Testis (tissue), 3 donors: Measurements from ENCODE around the gene ARHGEF37. TPM values are rescaled to one million over a fixed set of nuclear protein-coding genes. Genes with fewer than 3 reads are reported as not detected.

Experiments
- DNase-seq: peaks from one replicate; pipeline ENCODE4 v3.0.0-alpha.2; 2019
- H3K27ac ChIP-seq, 2 donors: fragments of 200-600 bp; sonication (generic); one replicate each; pipeline ENCODE4 v1.5.1; 2019
- H3K27me3 ChIP-seq: fragments of 200-600 bp; sonication (generic); one replicate; pipeline ENCODE4 v1.5.1; 2019
- H3K36me3 ChIP-seq: fragments of 200-600 bp; sonication (generic); one replicate; pipeline ENCODE4 v1.5.1; 2017; ENCODE audit warnings: low read depth; ENCODE audit errors: missing control alignments
- H3K4me1 ChIP-seq: fragments of 200-600 bp; sonication (generic); one replicate; pipeline ENCODE4 v1.5.1; 2019
- H3K4me3 ChIP-seq, 2 donors: fragments of 200-600 bp; sonication (generic); one replicate each; pipeline ENCODE4 v1.5.1; 2017 to 2019
- H3K9me3 ChIP-seq: fragments of 200-600 bp; sonication (generic); one replicate; pipeline ENCODE4 v1.5.1; 2017
- POLR2A ChIP-seq: fragments of 450-650 bp; IDR thresholded peaks from one replicate; pipeline ENCODE4 v1.6.1; 2017; ENCODE audit warnings: antibody characterized with exemption, mild to moderate bottlenecking, moderate library complexity
- WGBS, 2 donors: methylation state at CpG; one replicate each; pipeline ENCODE4 v1.1.5; 2018; 5-methylcytosine and 5-hydroxymethylcytosine counted together
- intact Hi-C: fragments of 100-400 bp; cut with DNase I; formaldehyde crosslinking; loops from one replicate; pipeline ENCODE4 v1.15.1; 2023; ENCODE audit warnings: low total_unique reads
- polyA plus RNA-seq: library from polyadenylated mRNA; stranded (reverse); fragments of 350-450 nt; fragmentation: Illumina TruSeq; extraction: RNeasy Lipid Tissue Mini Kit (QIAGEN cat#74804); gene quantifications from one replicate; pipeline ENCODE4 v1.2.3, GENCODE V29; 2014; ENCODE audit warnings: low read depth, low replicate concordance; ENCODE audit not compliant: insufficient read depth
- total RNA-seq, 2 donors: library from RNA; depleted of rRNA; stranded (reverse); fragments of >200 nt; gene quantifications; one replicate each; pipeline ENCODE4 v1.2.3, GENCODE V29; 2016
- TF ChIP-seq, protein P1 (sequence below), 3 experiments: fragments of 450-650 bp in 2 of 3; fragments of 200-600 bp in 1 of 3; sonication (generic) in 1 of 3; IDR thresholded peaks; one replicate each; pipeline ENCODE4 v1.5.1; 2016 to 2019; ENCODE audit warnings: antibody characterized with exemption in 3 of 3, mild to moderate bottlenecking in 2 of 3, moderate library complexity in 1 of 3

The ARHGEF37 gene
- total and polyA plus RNA-seq, 3 donors from 2014 or later: 12.9 to 17.8 (median 13.4) TPM

- H3K4me3 ChIP-seq: no peak overlapping the region
- WGBS, 2 donors: 91 to 95% methylated on average over 5 of the region's 5 CpGs
- no peak overlapping the region for H3K27ac ChIP-seq
- TF ChIP-seq POLR2A: no peak
- TF ChIP-seq, protein P1, sequence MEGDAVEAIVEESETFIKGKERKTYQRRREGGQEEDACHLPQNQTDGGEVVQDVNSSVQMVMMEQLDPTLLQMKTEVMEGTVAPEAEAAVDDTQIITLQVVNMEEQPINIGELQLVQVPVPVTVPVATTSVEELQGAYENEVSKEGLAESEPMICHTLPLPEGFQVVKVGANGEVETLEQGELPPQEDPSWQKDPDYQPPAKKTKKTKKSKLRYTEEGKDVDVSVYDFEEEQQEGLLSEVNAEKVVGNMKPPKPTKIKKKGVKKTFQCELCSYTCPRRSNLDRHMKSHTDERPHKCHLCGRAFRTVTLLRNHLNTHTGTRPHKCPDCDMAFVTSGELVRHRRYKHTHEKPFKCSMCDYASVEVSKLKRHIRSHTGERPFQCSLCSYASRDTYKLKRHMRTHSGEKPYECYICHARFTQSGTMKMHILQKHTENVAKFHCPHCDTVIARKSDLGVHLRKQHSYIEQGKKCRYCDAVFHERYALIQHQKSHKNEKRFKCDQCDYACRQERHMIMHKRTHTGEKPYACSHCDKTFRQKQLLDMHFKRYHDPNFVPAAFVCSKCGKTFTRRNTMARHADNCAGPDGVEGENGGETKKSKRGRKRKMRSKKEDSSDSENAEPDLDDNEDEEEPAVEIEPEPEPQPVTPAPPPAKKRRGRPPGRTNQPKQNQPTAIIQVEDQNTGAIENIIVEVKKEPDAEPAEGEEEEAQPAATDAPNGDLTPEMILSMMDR (IDR thresholded peaks at IDR 0.05): no peak
- DNase-seq: no peak
- no peaks in the 10 kb centered on the region for H3K4me1 ChIP-seq
- H3K27me3 ChIP-seq: no peaks in the 10 kb centered on the region
- intact Hi-C loops: no loop called here
- no peaks in the 10 kb centered on the region for H3K36me3 ChIP-seq
- no peaks in the 10 kb centered on the region for H3K9me3 ChIP-seq
Observed at GRCh38 chr5:149681252-149681651, 100.0 kb downstream of the ARHGEF37 start.

DNA sequence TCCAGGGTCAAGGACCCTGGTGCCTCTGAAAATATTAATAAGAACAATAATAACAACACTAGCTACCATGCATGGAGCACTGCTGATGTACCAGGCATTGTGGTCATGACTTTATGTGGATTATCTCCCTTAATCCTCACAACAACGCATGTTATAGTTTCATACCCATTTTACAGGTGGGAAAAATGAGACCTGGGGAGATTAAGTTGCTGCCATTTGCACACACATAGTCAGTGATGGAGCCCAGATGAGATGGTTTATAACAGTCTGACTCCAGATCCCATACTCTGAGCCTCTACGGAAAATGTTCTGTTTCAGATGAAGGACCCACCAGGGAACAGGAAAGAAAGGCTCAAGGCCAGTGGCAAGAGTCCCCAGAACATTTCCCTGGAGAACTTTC, 100.6 kb downstream of the ARHGEF37 start:
- intact Hi-C loops: no loop called here
- WGBS, 2 donors: 92 to 98% methylated on average over 2 of the region's 2 CpGs
- no peaks in the 10 kb centered on the region for H3K4me1 ChIP-seq
- no peak overlapping the region for H3K27ac ChIP-seq
- no peaks in the 10 kb centered on the region for H3K36me3 ChIP-seq
- no peaks in the 10 kb centered on the region for H3K27me3 ChIP-seq
- H3K4me3 ChIP-seq: no peak overlapping the region
- no peak for DNase-seq
- no peaks in the 10 kb centered on the region for H3K9me3 ChIP-seq
- no peak for TF ChIP-seq POLR2A
- TF ChIP-seq, protein P1 (IDR thresholded peaks at IDR 0.05): no peak

DNA sequence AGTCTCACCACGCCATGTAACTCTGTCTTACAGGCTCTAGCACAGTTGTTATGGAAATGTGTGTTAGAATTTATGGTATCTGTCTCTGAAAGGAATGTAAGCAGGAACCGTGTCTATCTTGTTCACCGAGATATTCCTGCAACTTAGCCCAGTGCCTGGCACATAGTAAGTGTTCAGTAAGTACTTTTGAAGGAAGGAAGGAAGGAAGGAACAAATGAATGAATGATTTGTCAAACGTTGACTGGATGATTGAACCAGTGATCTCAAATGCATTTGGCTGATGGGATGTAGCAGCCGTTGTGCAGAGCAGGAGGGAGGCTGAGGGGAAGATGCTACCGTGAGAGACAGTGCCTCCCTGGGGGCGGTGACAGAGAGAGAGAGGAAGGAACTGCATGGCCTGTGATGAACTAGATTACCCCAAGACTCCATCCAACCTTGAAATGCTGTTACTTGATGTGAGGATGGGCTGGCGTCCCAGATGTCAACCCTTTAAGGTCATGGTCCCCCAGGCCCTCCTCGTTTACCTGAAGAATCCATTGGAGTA, 101.3 kb downstream of the ARHGEF37 start:
- intact Hi-C loops: no loop called here
- H3K27ac ChIP-seq: no peak overlapping the region
- H3K36me3 ChIP-seq: no peaks in the 10 kb centered on the region
- no peaks in the 10 kb centered on the region for H3K27me3 ChIP-seq
- no peaks in the 10 kb centered on the region for H3K4me1 ChIP-seq
- no peaks in the 10 kb centered on the region for H3K9me3 ChIP-seq
- no peak overlapping the region for H3K4me3 ChIP-seq
- no peak for DNase-seq
- TF ChIP-seq, protein P1 (IDR thresholded peaks at IDR 0.05): no peak
- TF ChIP-seq POLR2A: no peak
- 62 to 66% methylated on average over 9 of the region's 9 CpGs for WGBS, 2 donors

DNA sequence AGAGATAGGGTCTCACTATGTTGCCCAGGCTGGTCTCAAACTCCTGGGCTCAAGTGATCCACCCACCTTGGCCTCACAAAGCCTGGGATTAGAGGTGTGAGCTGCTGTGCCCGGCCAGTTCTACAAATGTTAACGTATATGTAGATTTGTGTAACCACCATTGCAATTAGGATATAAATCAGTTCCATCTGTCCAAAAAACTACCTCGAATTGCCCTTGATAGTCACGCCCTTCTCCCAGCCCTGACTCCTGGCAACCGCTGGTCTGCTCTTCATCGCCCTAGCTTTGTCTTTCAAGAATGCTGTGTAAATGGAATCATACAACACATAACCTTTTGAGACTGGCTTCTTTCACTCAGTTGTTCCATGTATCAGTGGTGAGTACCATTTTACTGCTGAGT, 102.7 kb downstream of the ARHGEF37 start:
- no peak for DNase-seq
- intact Hi-C loops: no loop called here
- 84 to 85% methylated on average over 6 of the region's 6 CpGs for WGBS, 2 donors
- H3K9me3 ChIP-seq: no peaks in the 10 kb centered on the region
- no peak overlapping the region for H3K4me3 ChIP-seq
- no peaks in the 10 kb centered on the region for H3K36me3 ChIP-seq
- H3K27ac ChIP-seq: no peak overlapping the region
- no peaks in the 10 kb centered on the region for H3K4me1 ChIP-seq
- H3K27me3 ChIP-seq: no peaks in the 10 kb centered on the region
- TF ChIP-seq, protein P1 (IDR thresholded peaks at IDR 0.05): no peak
- TF ChIP-seq POLR2A: no peak

DNA sequence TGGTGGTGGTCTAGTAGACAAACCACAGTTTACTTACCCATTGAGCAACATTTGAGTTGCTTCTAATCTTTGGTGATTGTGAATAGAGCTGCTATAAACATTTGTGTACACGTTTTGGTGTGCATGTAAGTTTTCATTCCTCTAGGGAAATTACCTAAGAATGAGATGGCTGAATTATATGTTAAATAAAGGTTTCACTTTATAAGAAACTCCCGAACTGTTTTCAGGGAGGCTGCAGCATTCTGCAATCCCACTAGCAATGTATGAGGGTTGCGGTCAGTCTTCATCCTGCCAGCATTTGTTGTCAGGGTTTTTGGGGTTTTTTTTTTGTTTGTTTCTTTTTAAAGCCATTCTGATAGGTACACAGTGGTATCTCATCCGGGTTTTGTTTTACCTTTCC, 103.1 kb downstream of the ARHGEF37 start:
- WGBS, 2 donors: 72 to 83% methylated on average over 4 of the region's 4 CpGs

More for the DNA sequence above, 103.1 kb downstream of the ARHGEF37 start:
- Histone ChIP-seq H3K36me3 (no peaks in the 10 kb centered on the region), H3K27me3 (no peaks in the 10 kb centered on the region), H3K9me3 (no peaks in the 10 kb centered on the region), H3K4me1 (no peaks in the 10 kb centered on the region), H3K27ac (no peak overlapping the region), H3K4me3 (no peak overlapping the region)
- TF ChIP-seq, protein P1 (IDR thresholded peaks at IDR 0.05): no peak
- no peak for TF ChIP-seq POLR2A
- intact Hi-C loops: no loop called here
- DNase-seq: no peak
